Hematopoietic multipotent progenitor cell treated with erythropoietin and hydrocortisone succinate and interleukin-3 and kit ligand, for 8 days (in vitro differentiated cells): ENCODE results near the gene DNAAF2.
"Not testable (repeated sequence)": the region's sequence is repeated elsewhere in the genome, so short reads cannot be mapped to it uniquely, and the experiment has no call there.

ENCODE experiments used
- DNase-seq: peaks from one replicate; pipeline ENCODE4 v3.0.0-alpha.2; 2015

DNAAF2 gene, protein sequence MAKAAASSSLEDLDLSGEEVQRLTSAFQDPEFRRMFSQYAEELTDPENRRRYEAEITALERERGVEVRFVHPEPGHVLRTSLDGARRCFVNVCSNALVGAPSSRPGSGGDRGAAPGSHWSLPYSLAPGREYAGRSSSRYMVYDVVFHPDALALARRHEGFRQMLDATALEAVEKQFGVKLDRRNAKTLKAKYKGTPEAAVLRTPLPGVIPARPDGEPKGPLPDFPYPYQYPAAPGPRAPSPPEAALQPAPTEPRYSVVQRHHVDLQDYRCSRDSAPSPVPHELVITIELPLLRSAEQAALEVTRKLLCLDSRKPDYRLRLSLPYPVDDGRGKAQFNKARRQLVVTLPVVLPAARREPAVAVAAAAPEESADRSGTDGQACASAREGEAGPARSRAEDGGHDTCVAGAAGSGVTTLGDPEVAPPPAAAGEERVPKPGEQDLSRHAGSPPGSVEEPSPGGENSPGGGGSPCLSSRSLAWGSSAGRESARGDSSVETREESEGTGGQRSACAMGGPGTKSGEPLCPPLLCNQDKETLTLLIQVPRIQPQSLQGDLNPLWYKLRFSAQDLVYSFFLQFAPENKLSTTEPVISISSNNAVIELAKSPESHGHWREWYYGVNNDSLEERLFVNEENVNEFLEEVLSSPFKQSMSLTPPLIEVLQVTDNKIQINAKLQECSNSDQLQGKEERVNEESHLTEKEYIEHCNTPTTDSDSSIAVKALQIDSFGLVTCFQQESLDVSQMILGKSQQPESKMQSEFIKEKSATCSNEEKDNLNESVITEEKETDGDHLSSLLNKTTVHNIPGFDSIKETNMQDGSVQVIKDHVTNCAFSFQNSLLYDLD

DNA sequence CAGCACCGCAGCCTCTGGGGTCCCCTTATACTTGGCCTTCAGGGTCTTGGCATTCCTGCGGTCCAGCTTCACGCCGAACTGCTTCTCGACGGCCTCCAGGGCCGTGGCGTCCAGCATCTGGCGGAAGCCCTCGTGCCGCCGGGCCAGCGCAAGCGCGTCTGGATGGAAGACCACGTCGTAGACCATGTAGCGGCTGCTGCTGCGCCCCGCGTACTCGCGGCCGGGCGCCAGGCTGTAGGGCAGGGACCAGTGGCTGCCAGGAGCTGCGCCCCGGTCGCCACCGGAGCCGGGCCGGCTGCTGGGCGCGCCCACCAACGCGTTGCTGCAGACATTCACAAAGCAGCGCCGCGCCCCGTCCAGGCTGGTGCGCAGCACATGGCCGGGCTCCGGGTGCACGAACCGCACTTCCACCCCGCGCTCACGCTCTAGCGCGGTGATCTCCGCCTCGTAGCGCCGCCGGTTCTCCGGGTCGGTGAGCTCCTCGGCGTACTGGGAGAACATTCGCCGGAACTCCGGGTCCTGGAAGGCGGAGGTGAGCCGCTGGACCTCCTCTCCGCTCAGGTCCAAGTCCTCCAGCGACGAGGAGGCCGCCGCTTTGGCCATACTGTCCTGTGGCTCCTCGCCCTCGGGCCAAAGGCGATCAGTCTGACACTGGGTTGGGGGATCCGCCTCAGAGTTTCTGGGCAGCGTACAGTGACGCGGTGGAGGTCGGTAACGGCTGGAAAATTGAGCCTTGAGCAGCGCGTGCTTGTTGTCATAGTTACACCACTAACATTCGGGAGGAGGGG lies at the start of gene DNAAF2:
Gene DNAAF2 (minus strand): TSS at position 698 of the 788 bp plus-strand sequence. CDS start 95 bp downstream, at position 603.
- DNase-seq: peak; percentile 79

DNA sequence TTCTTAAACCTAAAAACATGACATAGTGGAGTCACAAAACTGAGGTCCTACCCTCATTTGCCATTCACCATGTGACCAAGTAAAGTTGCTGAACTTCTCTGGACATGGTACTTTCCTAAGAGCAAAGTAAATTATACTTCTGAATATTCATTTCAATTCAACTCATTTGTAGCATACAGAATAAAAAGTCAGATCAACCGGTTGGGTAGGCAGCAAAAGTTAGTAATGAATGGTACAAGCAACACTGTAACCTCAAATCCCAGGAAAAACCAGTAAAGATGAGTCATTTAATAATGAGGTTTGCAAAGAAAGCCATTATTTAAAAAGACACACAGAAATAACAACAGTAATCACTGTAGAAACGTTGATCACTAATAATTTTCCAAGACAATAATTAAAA lies 44.2 kb upstream of the DNAAF2 start:
- no peak for DNase-seq

DNA sequence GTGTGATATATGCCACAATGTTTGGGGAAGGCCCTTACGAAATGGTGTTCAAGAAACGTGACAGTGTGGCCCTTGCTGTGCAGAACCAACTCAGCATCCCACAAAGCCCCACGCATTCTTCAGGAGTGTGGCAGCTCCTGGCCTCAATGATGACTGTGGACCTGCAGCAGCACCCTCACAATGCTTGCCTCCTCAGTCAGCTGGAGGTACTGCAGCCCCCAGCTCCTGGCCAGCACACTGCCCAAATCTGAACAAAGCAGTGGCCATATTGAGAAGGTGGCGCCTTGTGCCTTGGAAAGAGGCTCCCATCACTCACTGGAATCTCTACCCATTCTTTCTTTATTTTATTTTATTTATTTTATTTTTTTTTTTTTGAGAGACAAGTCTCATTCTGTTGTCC lies 42.6 kb upstream of the DNAAF2 start:
- no peak for DNase-seq

DNA sequence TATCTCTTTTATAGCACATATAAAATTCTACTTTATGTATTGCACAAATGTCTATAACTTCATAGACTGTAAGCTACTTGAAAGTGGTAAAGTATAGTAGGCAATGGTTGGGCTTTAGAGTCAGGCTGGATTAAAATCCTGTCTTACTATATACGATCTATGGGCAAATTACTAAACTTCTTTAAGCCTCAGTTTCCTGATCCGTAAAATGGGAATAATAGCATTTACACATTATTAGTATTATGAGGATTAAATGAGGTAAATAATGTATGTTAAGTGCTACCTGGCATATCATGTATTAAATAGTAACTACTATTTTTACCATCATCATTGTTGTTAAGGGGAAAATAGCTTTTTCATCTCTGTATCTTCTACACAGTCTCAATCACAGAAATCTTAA lies 38.5 kb upstream of the DNAAF2 start:
- no peak for DNase-seq

DNA sequence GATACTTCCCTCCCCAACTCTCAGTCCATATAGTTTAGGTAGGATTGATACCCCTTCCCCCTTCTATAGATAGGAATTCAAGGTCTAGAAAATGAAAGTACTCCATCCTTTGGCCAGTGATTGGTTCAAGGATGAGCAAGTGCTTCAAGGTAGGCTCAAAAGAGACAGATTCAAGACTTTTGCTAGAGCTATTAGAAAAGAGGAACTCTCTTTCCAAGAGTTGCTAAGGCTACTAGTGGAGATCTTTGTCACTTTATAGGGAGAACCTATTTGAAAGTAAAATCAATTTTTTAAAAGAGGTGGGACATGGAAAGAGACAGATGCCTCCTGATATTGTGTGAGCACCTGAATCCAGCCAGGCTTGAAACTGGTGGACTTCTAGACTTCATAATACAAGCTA lies 35.4 kb upstream of the DNAAF2 start:
- DNase-seq: no peak

DNA sequence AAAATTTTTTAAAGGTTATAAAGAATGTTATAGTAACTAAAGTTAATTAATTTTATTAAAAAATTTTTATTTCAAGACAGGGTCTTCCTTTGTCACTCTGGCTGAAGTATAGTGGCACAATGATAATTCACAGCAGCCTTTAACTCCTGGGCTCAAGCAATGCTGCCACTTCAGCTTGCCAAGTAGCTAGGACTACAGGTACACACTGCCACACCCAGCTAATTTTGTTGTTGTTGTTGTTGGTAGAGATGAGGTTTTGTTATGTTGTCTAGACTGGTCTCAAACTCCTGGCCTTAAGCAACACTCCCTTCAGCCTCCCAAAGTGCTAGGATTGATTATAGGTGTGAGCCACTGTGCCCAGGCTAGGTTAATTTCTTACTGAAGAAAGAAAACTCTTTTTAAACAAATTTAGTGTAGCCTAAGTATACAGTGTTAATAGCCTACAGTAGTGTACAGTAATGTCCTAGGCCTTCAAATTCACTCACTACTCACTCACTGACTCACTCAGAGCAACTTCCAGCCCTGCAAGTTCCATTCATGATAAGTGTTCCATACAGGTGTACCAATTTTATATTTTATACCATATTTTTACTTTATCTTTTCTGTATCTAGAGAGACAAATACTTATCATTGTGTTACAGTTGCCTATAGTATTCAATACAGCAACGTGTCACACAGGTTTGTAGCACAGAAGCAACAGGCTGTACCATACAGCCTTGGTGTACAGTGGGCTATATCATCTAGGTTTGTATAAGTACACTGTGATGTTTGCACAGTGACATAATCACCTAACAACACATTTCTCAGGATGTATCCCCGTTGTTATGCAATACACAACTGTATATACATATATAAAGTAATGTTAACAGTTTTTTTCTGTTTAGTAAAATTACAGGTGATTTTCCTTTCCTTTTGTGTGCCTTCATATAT lies 24.7 kb upstream of the DNAAF2 start:
- no peak for DNase-seq

DNA sequence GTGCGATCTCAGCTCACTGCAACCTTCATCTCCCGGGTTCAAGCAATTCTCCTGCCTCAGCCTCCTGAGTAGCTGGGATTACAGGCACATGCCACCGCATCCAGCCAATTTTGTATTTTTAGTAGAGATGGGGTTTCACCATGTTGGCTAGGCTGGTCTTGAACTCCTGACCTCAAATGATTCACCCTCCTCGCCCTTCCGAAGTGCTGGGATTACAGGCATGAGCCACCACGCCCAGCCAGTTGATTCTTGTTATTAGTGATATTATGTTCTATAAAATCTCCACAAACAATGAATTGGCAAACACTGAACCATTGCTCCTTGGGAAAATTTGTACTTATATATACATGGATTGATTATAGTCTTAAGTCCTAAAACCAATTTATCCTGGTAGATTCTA lies 22.5 kb upstream of the DNAAF2 start:
- DNase-seq: not testable (repeated sequence)

DNA sequence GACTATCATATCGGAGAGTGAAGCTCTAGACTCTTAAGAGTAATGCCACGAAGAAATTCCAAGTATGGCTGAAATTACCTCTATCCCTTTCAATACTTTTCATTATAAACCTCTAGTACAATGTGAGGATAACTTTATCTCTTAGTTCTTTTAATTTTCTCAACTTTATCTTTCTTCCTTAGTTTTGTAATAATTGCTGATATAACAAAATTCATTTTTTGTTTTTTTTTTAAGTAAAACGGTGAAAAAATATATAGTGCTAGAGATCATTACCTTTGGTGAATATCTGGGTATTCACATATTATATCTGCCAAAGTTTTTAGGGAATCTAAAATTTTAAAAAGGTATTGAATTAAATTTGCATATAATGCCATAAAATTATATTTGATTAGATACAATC lies 19.5 kb upstream of the DNAAF2 start:
- no peak for DNase-seq

DNA sequence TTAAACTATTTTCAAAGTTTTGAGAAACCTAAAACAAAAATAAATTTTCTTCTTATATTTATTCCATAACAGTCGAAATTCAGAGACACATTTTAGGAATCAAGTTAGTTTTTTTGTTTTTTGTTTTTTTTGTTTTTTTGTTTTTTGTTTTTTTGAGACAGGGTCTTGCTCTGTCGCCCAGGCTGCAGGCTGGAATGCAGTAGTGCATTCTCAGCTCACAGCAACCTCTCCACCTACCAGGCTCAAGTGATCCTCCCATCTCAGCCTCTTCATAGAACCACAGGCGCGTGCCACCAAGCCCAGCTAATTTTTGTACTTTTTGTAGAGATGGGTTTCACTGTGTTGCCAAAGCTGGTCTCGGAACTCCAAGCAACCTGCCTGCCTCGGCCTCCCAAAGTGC lies 18.5 kb upstream of the DNAAF2 start:
- DNase-seq: no peak

DNA sequence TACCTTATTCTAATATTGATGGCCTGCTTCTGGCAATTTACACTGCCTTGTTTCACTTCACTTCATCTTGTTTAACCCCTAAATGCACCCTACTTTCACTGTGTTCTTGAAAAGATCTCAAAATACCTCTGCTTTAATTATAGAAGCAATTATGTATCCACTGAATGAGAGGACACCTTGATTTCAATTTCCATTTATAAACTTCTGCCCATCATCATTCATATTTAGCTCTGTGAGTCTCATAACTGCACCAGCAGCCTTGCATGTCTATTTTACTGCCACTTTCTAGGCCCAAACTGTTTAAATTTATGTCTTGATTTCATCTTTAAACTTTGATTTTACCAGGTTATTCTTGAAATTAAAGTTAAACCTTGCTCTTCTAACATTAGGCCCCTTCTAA lies 7.1 kb upstream of the DNAAF2 start:
- no peak for DNase-seq

DNA sequence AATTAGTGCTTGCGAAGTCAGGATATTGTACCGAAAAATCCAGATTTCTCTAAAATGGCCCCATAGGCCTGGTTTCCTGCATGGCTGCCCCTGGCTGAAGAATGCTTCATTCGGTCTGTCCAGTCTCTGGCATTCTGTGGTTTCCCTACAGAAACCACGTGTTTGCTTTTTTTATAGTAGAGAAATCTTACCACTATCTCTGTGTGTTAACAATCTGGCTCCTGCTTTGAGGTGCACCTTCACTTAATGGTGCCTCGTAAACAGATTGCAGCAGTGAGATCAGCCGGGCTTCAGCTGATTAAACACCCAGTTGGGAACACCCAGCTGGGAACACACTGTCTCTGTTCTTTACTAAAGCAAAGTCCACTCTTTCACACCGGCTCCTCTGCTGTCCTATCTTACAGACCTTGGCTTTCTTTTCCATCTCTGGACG lies 6.7 kb upstream of the DNAAF2 start:
- DNase-seq: no peak

DNA sequence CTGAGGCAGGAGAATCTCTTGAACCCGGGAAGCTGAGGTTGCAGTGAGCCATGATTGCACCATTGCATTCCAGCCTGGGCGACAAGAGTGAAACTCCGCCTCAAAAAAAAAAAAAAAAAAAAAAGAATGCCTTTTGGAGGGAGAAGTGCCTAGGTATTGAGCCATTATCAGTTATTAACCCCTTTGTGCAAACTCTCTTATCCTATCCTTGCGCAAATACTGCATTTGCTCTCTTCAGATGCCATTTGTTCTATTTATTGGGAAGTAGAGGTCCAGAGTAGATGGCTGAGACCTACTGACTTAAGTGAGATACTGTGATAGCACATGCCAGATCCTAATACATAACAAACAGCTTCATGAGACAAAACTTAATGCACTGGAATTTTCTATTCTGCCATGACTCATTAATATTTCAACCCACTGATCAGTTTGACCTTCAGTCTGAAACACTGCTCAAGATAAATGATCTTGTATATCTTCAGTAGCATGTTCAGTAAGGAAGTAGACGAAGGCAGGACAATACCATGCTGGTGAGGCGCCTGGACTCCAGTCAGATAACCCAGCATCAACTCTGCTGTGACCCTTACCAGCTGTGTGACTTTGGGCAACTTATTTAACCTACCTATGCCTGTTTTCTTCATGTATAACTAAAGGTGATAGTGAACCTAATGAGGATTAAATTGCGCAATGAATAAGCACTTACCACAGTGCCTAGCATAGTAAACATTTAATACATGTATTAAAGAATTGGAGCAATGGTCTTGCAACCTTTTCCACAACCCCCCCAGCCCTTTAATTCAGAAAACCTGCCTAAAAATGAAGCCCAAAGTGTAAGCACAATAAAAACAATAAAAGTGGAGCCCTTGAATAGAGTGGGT lies 5.7 kb upstream of the DNAAF2 start:
- DNase-seq: no peak

DNA sequence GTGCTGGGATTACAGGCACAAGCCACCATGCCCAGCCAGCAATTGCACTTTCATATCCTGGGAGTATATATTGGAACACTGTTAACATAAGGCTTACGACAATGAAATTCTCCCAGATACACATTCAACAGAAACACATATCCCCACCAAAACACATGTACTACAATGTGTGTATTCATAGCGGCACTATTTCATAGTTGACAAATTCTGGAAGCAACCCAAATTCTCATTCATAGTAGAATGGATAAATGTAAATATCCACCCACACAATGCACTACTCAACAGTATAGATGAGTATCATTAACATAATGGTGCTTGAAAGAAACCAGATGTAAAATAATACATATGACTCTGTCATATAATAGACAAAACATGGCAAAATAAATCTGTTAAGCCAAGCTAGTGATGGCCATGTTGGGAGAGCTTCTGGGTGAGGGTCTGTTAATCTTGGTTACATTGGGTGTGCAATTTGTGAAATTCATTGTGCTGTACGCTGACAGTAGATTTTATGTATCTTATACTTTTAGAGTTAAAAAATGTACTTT lies 2.6 kb upstream of the DNAAF2 start:
- no peak for DNase-seq

DNA sequence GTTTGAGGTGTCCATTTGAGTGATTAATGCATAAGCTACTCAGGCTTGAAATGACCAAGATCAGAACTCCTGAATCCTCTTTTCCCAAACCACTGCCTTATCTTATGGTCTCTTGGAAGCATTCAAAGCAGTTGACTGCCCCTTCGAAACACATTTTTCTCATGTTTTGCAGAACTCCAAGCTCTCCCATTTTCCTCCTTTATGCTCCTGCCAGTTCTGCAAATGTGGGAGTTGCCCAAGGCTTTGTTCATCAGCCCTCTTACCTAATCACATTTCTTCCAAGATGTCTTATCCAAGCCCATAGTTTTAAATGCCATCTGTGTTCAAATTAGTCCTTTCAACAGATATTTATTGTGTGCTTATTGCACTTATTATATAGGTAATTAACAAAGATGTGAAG lies 1.8 kb upstream of the DNAAF2 start:
- DNase-seq: no peak

DNA sequence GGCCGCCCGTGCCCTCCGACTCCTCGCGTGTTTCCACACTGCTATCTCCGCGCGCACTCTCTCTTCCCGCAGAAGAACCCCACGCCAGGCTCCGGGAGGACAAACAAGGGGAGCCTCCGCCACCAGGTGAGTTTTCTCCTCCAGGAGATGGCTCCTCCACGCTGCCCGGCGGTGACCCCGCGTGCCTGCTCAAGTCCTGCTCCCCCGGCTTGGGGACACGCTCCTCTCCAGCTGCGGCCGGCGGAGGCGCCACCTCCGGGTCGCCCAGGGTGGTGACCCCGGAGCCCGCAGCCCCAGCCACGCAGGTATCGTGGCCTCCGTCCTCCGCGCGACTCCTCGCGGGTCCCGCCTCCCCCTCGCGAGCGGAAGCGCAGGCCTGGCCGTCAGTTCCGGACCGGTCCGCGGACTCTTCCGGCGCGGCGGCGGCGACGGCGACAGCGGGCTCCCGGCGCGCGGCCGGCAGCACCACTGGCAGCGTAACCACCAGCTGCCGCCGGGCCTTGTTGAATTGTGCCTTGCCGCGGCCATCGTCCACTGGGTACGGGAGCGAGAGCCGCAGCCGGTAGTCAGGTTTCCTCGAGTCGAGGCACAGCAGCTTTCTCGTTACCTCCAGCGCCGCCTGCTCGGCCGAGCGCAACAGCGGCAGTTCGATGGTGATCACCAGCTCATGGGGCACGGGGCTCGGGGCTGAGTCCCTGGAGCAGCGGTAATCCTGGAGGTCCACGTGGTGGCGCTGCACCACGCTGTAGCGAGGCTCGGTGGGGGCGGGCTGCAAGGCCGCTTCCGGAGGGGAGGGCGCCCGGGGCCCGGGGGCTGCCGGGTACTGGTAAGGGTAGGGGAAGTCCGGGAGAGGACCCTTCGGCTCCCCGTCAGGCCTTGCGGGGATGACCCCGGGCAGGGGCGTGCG lies 1.2 kb downstream of the DNAAF2 start:
- peak; percentile 92 for DNase-seq

DNA sequence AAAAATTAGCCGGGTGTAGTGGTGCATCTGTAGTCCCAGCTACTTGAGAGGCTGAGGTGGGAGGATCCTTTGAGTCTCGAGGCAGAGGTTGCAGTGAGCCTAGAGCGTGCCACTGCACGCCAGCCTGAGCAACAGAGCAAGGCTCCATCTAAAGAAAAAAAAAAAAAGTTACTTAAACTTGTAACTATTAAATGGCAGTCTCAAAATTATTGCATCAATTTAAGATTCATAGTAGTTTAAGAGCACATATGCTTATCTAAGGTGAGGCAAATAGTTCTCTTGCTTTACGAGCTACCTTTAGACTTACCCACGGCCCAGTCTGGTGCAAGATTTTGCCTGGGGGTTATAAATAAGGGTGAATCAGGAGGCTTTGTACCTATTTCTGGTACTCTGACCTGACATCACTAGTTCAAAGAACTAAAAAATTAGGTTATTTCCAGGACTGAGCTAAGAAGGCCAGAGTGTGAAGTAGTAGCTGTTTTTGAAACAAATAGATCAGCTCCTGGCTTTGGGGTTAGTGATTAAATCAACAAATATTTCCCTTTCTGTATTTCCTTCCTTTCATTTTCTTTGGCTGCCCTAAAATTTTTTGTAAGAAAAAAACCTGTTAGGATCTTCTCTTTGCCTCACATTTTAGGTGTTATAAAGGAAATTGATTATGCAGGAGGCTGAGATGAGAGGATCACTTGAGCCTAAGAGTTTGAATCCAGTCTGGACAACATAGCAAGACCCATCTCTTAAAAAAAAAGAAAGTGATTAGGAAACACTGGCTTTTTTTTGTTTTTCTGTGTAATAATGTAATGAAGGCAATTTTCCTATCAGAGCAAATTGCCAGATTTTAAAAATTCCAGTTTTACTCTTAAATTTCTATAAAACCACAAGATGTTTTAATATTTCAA lies 10.9 kb downstream of the DNAAF2 start:
- no peak for DNase-seq

DNA sequence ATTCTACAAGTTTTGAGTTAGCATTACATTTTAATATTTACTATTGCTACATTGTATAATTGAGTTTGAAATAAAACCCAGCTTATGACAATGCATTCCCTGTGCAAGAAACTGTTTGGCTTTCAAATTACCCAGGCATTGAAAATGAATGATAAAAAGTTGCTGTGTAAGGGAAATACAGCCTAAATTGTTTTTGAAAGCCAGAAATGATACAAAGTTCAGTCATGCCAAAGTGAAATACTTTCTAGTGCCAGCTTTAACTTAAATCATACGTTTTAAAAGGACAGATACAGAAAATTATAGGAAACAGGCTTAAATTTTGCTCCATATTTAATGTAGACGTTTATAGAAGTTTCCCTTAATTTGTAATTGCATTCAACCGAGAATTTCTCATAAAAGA lies 11.7 kb downstream of the DNAAF2 start:
- no peak for DNase-seq

DNA sequence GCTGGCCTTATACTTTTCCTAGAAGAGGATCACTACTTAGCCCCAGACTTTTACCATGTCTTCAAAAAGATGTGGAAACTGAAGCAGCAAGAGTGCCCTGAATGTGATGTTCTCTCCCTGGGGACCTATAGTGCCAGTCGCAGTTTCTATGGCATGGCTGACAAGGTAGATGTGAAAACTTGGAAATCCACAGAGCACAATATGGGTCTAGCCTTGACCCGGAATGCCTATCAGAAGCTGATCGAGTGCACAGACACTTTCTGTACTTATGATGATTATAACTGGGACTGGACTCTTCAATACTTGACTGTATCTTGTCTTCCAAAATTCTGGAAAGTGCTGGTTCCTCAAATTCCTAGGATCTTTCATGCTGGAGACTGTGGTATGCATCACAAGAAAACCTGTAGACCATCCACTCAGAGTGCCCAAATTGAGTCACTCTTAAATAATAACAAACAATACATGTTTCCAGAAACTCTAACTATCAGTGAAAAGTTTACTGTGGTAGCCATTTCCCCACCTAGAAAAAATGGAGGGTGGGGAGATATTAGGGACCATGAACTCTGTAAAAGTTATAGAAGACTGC lies 12.9 kb downstream of the DNAAF2 start:
- DNase-seq: no peak
